Smooth muscle cell (in vitro differentiated cells): ENCODE measurements around the gene CDC25B. TPM values are rescaled to one million over a fixed set of nuclear protein-coding genes. Genes with fewer than 3 reads are reported as not detected.

Experiments
- DNase-seq: peaks from one replicate; lab custom pipeline; 2025; ENCODE audit not compliant: unreplicated experiment; lab: John Stamatoyannopoulos, UW
- H2AFZ ChIP-seq: fragments of 200-600 bp; sonication (generic); 2 replicates; pipeline ENCODE4 v1.6.0; 2016; ENCODE audit warnings: antibody characterized with exemption, low read depth, mild to moderate bottlenecking
- H3F3A ChIP-seq: fragments of 200-600 bp; sonication (generic); 2 replicates; pipeline ENCODE4 v1.6.0; 2017; ENCODE audit warnings: antibody characterized with exemption, low read depth
- H3K27ac ChIP-seq: fragments of 200-600 bp; sonication (generic); 2 replicates; pipeline ENCODE4 v1.5.1; 2016; ENCODE audit warnings: low read depth, mild to moderate bottlenecking
- H3K27me3 ChIP-seq: fragments of 200-600 bp; sonication (generic); 2 replicates; pipeline ENCODE4 v1.6.1; 2016; ENCODE audit warnings: low read depth, mild to moderate bottlenecking
- H3K36me3 ChIP-seq: fragments of 200-600 bp; sonication (generic); 2 replicates; pipeline ENCODE4 v1.5.1; 2016; ENCODE audit warnings: low read depth
- H3K4me1 ChIP-seq: fragments of 200-600 bp; sonication (generic); 2 replicates; pipeline ENCODE4 v1.5.1; 2016; ENCODE audit warnings: low read depth
- H3K4me2 ChIP-seq: fragments of 200-600 bp; sonication (generic); 2 replicates; pipeline ENCODE4 v1.6.0; 2016; ENCODE audit warnings: mild to moderate bottlenecking
- H3K4me3 ChIP-seq: fragments of 200-600 bp; sonication (generic); 2 replicates; pipeline ENCODE4 v1.5.1; 2016; ENCODE audit warnings: mild to moderate bottlenecking
- H3K79me2 ChIP-seq: fragments of 200-600 bp; sonication (generic); 2 replicates; pipeline ENCODE4 v1.6.0; 2016; ENCODE audit warnings: low read depth, mild to moderate bottlenecking
- H3K9ac ChIP-seq: fragments of 200-600 bp; sonication (generic); 2 replicates; pipeline ENCODE4 v1.6.0; 2016; ENCODE audit warnings: low read depth
- H3K9me3 ChIP-seq: fragments of 200-600 bp; sonication (generic); replicated peaks from 2 replicates; pipeline ENCODE4 v1.5.1; 2016; ENCODE audit warnings: low read depth
- H4K20me1 ChIP-seq: fragments of 200-600 bp; sonication (generic); 2 replicates; pipeline ENCODE4 v1.6.0; 2016; ENCODE audit warnings: low read depth
- WGBS: methylation state at CpG from one replicate; pipeline ENCODE4 v1.1.7; 2016; ENCODE audit warnings: low lambda C conversion rate; 5-methylcytosine and 5-hydroxymethylcytosine counted together
- polyA plus RNA-seq: library from polyadenylated mRNA; unstranded; fragments of >200 nt; fragmentation: Nextera tagmentation; extraction: Ambion mirVana; gene quantifications from 2 replicates; pipeline ENCODE4 v1.2.1, GENCODE V29; 2016
- total RNA-seq: library from RNA; depleted of rRNA; stranded (reverse); fragments of >200 nt; gene quantifications from 2 replicates; pipeline ENCODE4 v1.2.3, GENCODE V29; 2014
- TF ChIP-seq, protein P1 (sequence below): fragments of 200-600 bp; sonication (generic); IDR thresholded peaks from 2 replicates; pipeline ENCODE4 v1.5.1; 2017; ENCODE audit warnings: borderline replicate concordance, mild to moderate bottlenecking, antibody characterized with exemption; ENCODE audit not compliant: insufficient read depth, poor library complexity, severe bottlenecking

CDC25B gene
- total and polyA plus RNA-seq, 2 experiments from 2014 or later: 14.7 to 14.8 TPM

DNA sequence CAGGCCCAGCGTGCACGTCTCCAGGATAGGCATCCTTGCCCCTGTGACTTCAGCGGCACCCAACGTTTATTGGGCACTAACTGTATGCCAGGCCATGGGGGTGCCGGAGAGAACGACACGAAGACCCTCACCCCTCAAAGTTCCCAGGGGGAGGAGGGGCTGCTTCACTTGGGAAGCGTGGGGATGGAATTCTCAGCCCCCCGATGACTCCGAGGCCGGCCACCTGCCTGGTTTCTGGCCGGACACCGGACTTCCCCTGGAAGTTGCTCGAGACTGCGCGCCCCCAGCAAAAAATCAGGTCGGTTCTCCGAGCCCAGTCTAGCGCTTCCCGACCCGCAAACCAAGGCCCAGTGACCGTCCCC is 50.2 kb downstream of the CDC25B start:
- Histone ChIP-seq H3K9me3 (no peaks in the 10 kb centered on the region), H3K36me3 (no peaks in the 10 kb centered on the region), H4K20me1 (peaks cover 28% of the 10 kb centered on the region), H3K27me3 (no peaks in the 10 kb centered on the region), H3K4me2 (peak overlapping the region; percentile 97), H3K9ac (peak overlapping the region; percentile 86), H3F3A (no peaks in the 10 kb centered on the region), H3K79me2 (peaks cover 33% of the 10 kb centered on the region), H3K4me1 (peaks cover 4% of the 10 kb centered on the region), H3K4me3 (peak overlapping the region; percentile 97), H2AFZ (peak overlapping the region; percentile 94), H3K27ac (no peak overlapping the region)
- no peak for DNase-seq
- TF ChIP-seq, protein P1, sequence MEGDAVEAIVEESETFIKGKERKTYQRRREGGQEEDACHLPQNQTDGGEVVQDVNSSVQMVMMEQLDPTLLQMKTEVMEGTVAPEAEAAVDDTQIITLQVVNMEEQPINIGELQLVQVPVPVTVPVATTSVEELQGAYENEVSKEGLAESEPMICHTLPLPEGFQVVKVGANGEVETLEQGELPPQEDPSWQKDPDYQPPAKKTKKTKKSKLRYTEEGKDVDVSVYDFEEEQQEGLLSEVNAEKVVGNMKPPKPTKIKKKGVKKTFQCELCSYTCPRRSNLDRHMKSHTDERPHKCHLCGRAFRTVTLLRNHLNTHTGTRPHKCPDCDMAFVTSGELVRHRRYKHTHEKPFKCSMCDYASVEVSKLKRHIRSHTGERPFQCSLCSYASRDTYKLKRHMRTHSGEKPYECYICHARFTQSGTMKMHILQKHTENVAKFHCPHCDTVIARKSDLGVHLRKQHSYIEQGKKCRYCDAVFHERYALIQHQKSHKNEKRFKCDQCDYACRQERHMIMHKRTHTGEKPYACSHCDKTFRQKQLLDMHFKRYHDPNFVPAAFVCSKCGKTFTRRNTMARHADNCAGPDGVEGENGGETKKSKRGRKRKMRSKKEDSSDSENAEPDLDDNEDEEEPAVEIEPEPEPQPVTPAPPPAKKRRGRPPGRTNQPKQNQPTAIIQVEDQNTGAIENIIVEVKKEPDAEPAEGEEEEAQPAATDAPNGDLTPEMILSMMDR: no peak
- WGBS: 2% methylated on average over 22 of the region's 22 CpGs

DNA sequence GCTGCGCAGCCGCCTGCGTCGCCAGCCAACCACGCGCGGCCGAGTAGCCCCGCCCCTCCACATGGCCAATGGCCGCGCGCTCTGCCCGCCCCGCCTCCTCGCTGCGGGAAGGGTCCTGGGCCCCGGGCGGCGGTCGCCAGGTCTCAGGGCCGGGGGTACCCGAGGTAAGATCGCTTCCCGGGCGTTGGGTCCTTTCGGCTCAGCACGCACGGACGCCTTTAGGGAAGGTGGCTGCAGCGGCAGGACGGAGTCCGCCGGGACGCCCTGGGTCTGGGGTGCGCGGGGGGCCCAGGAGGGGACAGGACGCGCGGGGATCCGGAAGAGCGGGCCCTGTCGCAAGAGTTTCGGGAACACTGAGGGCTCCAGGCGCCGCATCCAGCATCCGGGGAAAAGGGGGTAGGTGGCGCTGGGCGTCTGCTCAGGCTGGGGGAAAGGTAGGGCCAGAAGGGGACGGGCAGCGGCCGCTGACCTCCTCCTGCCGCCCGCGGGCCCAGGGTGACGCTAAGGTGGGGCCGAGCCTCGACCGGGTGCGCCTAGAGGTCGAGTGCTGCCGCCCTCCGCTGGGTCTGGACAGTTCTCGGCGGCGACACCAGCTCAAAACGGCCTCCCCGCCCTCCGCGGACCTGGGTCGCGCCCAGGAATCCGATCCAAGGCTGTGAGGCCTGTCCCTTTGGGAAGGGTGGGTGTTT is 50.8 kb downstream of the CDC25B start, which contains the start of gene MAVS:
TSS of gene MAVS (plus strand) at position 95 of the 689 bp plus-strand sequence. CDS start 7,791 bp downstream, outside the sequence.
- H2AFZ ChIP-seq: peak within 1 kb of the TSS; percentile 94
- TF ChIP-seq, protein P1: no peak
- H3K27ac ChIP-seq: peak within 1 kb of the TSS; percentile 35
- H3K79me2 ChIP-seq: peaks cover 33% of the 10 kb centered on the region
- no peaks in the 10 kb centered on the region for H3K9me3 ChIP-seq
- no peaks in the 10 kb centered on the region for H3K27me3 ChIP-seq
- DNase-seq: peak; percentile 63
- no peaks in the 10 kb centered on the region for H3F3A ChIP-seq
- no peaks in the 10 kb centered on the region for H3K36me3 ChIP-seq
- H3K4me1 ChIP-seq: peaks cover 4% of the 10 kb centered on the region
- H3K4me3 ChIP-seq: peak within 1 kb of the TSS; percentile 97
- peak within 1 kb of the TSS; percentile 86 for H3K9ac ChIP-seq
- peaks cover 33% of the 10 kb centered on the region for H4K20me1 ChIP-seq
- WGBS: under 1% methylated on average over 44 of the region's 72 CpGs
- peak within 1 kb of the TSS; percentile 97 for H3K4me2 ChIP-seq

- Histone ChIP-seq H3K27ac (no peak overlapping the region), H3F3A (no peaks in the 10 kb centered on the region), H3K9ac (peak overlapping the region; percentile 86), H3K4me1 (peaks cover 4% of the 10 kb centered on the region), H3K36me3 (no peaks in the 10 kb centered on the region), H4K20me1 (peaks cover 37% of the 10 kb centered on the region), H3K4me3 (peak overlapping the region; percentile 97), H3K9me3 (no peaks in the 10 kb centered on the region), H2AFZ (peak overlapping the region; percentile 94), H3K4me2 (peak overlapping the region; percentile 97), H3K27me3 (no peaks in the 10 kb centered on the region), H3K79me2 (peaks cover 33% of the 10 kb centered on the region)
- no peak for DNase-seq
- 42% methylated on average over 8 of the region's 8 CpGs for WGBS
- TF ChIP-seq, protein P1: no peak
These were observed 51.4 kb downstream of the CDC25B start for GRCh38 chr20:3847429-3847940.
